Right renal cortex interstitium (tissue), 3 donors: Measurements from ENCODE around the gene KCNH6. TPM values are rescaled to one million over a fixed set of nuclear protein-coding genes. Genes with fewer than 3 reads are reported as not detected.

Experiments
- DNase-seq, 3 donors: peaks; one replicate each; pipeline ENCODE4 v3.0.0-alpha.2; 2013; ENCODE audit warnings: low read depth in 3 of 3, low spot score in 2 of 3
- polyA plus RNA-seq, 3 donors: library from polyadenylated mRNA; unstranded; fragments of 120-200 nt; gene quantifications; one replicate each; pipeline ENCODE4 v1.2.1, GENCODE V29; 2013; ENCODE audit not compliant: insufficient read length in 3 of 3

The KCNH6 gene, protein sequence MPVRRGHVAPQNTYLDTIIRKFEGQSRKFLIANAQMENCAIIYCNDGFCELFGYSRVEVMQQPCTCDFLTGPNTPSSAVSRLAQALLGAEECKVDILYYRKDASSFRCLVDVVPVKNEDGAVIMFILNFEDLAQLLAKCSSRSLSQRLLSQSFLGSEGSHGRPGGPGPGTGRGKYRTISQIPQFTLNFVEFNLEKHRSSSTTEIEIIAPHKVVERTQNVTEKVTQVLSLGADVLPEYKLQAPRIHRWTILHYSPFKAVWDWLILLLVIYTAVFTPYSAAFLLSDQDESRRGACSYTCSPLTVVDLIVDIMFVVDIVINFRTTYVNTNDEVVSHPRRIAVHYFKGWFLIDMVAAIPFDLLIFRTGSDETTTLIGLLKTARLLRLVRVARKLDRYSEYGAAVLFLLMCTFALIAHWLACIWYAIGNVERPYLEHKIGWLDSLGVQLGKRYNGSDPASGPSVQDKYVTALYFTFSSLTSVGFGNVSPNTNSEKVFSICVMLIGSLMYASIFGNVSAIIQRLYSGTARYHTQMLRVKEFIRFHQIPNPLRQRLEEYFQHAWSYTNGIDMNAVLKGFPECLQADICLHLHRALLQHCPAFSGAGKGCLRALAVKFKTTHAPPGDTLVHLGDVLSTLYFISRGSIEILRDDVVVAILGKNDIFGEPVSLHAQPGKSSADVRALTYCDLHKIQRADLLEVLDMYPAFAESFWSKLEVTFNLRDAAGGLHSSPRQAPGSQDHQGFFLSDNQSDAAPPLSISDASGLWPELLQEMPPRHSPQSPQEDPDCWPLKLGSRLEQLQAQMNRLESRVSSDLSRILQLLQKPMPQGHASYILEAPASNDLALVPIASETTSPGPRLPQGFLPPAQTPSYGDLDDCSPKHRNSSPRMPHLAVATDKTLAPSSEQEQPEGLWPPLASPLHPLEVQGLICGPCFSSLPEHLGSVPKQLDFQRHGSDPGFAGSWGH
- 1 to 10 TPM; 1.3 to 2.0 (median 1.7) TPM for polyA plus RNA-seq

- no peak for DNase-seq
These were observed at the start of gene KCNH6 for GRCh38 chr17:63523253-63523855. Gene KCNH6 (plus strand): TSS chr17:63523358. CDS start chr17:63523414, 56 bp downstream.

DNA sequence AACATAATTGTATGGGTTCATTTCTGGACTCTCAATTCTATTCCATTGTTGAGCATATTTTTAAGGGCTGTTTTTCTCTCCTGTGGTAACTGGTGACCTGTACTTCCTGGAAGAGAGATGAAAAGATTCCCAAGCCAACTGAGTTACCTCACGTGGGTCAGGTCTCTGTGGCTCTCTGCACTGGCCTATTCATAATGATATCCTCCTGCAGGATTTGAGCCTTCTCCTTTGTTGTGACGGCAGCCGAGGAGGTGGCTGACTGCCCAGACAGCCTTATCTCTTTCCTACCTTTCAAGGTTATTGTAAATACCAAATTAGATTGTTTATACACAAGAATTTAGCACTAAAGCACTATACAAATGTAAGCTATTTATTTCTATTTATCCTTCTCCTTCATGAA lies 49.0 kb upstream of the KCNH6 start:
- no peak for DNase-seq

GRCh38 chr17:63474586-63475460 lies 48.3 kb upstream of the KCNH6 start:
- DNase-seq: no peak

DNA sequence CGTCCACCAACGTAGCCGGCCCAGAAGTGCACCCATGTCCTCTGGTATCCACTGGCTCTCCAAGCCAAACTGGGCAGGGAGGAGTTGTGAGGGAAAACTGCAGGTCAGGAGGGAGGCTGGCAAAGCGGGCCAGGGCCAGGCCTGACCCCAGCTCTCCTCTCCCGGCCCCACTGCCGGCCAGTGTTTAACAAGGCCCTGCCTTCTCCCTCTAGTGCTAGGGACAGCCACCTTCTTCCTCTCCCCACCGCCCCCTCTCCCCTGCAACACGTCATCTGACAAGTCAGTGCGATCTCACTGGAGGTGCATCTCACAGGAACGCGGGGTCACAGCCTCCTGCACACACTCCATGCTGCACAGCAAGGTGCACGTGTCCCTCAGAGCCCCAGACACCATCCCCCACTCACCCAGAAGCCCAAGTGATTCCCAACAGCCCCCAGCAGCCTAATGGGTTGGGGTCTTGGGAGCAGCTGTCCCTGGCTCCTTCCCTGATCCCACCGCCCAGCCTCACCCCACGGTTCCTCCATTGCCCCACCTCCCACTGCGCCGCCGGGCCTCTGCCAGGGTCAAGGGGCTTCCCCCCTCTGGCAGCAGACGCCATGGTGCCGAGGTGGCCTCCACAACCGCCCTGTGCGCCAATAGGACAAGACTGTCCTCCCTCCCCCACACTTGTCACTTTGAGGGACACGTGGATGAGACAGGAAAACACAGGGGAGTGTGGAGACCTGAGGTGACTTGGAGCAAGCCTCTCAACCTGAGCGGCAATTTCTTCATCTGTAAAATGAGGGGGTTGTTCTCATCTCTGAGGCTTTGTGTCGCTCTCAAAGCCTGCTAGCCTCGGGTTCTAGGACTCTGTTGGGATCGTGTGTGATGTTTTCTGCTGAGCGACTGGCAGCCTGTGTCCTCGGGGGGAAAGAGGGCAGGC lies 47.4 kb upstream of the KCNH6 start:
- DNase-seq: no peak

GRCh38 chr17:63476459-63476853 lies 46.7 kb upstream of the KCNH6 start:
- DNase-seq: no peak

DNA sequence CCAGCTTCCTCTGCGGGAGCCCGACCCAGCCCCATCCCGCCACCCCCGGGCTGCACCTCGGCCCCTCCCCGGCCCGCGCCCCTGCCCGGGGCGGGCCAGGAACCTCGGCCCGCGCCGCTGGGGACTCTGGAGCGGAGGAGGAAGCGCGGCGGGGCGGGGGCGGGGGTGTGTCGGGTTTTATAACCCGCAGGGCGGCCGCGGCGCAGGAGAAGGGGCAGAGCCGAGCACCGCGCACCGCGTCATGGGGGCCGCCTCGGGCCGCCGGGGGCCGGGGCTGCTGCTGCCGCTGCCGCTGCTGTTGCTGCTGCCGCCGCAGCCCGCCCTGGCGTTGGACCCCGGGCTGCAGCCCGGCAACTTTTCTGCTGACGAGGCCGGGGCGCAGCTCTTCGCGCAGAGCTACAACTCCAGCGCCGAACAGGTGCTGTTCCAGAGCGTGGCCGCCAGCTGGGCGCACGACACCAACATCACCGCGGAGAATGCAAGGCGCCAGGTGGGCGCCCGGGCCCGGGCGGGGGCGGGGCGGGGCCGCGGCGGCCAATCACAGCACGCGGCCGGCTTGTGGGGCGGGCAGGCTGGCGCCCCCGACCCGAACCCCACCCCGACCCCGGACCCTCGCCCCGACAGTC lies 46.2 kb upstream of the KCNH6 start, which contains the start of gene ACE:
Gene ACE, plus strand, starts transcription at position 208 of the 626 bp plus-strand sequence. Its CDS starts 34 bp downstream, at position 242.
- DNase-seq: no peak

DNA sequence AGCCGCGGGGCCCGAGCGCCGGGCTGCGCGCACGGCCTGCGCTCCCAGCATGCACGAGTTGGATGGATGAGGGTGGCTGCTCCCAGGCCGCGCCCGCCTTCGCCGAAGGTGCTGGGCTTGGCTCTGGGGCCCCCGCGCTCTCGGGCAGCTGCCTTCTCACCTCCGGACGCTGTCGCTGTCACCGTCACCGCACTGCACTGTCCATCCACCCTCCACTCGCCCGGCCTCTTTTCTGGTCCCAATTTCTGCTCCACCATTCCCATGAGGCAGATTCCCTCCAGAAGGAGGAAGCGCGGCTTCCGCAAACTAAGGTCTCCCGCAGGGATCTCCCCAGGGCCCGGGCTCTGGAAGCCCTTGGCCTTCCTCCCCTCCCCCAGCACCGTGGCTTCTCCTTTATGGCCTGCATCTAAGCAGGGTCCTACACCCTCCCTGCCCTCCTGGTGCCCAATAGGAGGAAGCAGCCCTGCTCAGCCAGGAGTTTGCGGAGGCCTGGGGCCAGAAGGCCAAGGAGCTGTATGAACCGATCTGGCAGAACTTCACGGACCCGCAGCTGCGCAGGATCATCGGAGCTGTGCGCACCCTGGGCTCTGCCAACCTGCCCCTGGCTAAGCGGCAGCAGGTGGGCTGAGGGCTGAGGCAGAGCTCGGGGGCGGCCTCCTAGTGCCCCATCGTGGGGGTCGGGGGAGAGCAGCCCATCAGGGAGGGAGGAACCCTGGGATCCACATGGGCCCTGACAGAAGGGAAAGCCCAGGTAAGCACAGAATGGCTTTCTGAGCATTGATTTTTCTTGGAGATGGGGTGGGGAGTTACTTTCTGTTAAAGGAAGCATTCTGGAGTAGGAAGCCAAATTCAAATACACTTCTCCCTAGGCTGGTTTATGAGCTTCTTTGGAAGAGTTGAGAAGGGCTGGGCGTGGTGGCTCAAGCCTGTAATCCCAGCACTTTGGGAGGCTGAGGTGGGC lies 45.4 kb upstream of the KCNH6 start:
- DNase-seq: no peak

GRCh38 chr17:63478814-63479494 lies 44.2 kb upstream of the KCNH6 start:
- no peak for DNase-seq

DNA sequence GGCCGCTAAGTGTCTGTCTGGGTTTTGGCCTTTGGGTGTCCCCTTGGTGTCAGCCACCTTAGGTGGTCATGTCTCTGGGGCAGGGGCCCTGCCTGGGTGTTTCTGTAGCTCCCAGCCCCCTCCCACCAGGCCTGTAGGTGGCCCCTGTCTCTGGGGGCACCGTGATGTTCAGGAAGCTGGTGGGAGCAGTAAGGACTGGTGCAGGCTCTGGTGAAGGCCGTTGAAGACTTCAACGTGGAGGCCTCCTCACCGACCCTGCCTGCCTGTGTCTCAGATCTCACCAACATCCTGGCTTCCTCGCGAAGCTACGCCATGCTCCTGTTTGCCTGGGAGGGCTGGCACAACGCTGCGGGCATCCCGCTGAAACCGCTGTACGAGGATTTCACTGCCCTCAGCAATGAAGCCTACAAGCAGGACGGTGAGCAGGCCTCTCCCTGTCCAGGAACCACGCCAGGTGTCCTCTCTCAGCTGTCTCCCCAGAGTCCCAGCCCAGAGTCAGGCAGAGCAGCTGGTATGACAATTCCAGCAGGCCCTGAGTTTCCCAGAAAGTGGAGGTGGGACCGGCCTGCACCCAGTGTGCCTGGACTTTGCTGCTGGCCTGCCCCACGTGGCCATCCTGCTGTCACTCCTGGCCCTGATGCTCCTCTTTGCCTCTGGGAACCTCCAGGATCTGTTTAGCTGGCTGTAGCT lies 43.5 kb upstream of the KCNH6 start:
- DNase-seq: no peak

DNA sequence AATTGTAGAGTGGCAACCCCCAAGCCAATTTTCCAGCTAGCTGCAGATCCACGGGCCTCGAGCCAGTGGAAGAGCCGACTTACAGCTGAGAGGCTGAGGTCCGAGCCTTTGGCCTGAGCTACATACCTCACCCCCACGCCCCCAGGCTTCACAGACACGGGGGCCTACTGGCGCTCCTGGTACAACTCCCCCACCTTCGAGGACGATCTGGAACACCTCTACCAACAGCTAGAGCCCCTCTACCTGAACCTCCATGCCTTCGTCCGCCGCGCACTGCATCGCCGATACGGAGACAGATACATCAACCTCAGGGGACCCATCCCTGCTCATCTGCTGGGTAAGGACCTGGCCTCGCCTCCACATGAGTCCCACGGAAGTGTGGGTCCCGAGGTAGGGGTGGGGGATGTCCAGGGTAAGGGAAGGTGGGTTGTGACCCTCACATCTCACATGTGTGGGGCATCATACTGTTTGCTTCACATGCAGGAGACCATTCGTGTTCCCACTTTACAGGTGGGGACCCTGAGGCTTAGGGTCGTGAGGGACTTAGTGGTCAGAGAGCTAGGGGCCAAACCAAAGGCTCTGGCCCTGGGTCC lies 42.9 kb upstream of the KCNH6 start:
- no peak for DNase-seq

GRCh38 chr17:63480826-63481487 lies 42.2 kb upstream of the KCNH6 start:
- DNase-seq: no peak

DNA sequence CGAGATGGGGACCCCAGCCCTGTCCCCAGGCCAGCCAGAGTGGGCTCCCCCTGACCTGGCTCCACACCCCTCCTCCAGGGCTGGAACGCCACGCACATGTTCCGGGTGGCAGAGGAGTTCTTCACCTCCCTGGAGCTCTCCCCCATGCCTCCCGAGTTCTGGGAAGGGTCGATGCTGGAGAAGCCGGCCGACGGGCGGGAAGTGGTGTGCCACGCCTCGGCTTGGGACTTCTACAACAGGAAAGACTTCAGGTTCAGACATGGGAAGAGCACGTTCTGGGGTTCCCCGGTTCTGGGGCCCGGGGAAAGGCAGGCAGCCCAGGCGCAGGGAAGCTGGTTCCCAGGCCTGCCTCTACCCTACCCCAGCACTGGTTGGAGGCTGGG lies 41.7 kb upstream of the KCNH6 start:
- no peak for DNase-seq

GRCh38 chr17:63482509-63482908 lies 40.6 kb upstream of the KCNH6 start:
- DNase-seq: no peak

GRCh38 chr17:63483038-63483437 lies 40.1 kb upstream of the KCNH6 start:
- DNase-seq: no peak
